ENCODE results near the gene AKNA. TPM values are rescaled to one million over a fixed set of nuclear protein-coding genes. Genes with fewer than 3 reads are reported as not detected.
A peak's percentile ranks its signal among the peaks of the same experiment; 100 is the strongest.

Gene AKNA
- total RNA-seq, 1 donor from 2014 or later: 14.0 TPM

- no peaks in the 10 kb centered on the region for H3K9me3 Mint-ChIP-seq
- H3K36me3 Mint-ChIP-seq: no peaks in the 10 kb centered on the region
- no peak overlapping the region for H3K27ac Mint-ChIP-seq
- H3K27me3 Mint-ChIP-seq: no peaks in the 10 kb centered on the region
- no peak overlapping the region for H3K4me3 Mint-ChIP-seq
- peaks cover 4% of the 10 kb centered on the region for H3K4me1 Mint-ChIP-seq (ENCODE audit: unreplicated experiment)
- no peak for DNase-seq (ENCODE audit: extremely low spot score, unreplicated experiment)
- no peak for TF ChIP-seq CTCF (conservative IDR thresholded peaks at IDR 0.05)
Observed at GRCh38 chr9:114307899-114308267, 79.9 kb downstream of the AKNA start.

GRCh38 chr9:114304416-114305188, 83.2 kb downstream of the AKNA start:
- no peaks in the 10 kb centered on the region for H3K36me3 Mint-ChIP-seq
- no peak for TF ChIP-seq CTCF (conservative IDR thresholded peaks at IDR 0.05)
- DNase-seq (ENCODE audit: extremely low spot score, unreplicated experiment): peak; percentile 57
- H3K4me1 Mint-ChIP-seq (ENCODE audit: unreplicated experiment): peaks cover 4% of the 10 kb centered on the region
- no peak overlapping the region for H3K4me3 Mint-ChIP-seq
- no peak overlapping the region for H3K27ac Mint-ChIP-seq
- no peaks in the 10 kb centered on the region for H3K27me3 Mint-ChIP-seq
- no peaks in the 10 kb centered on the region for H3K9me3 Mint-ChIP-seq

- Mint-ChIP-seq H3K4me3 (no peak overlapping the region), H3K36me3 (no peaks in the 10 kb centered on the region), H3K9me3 (no peaks in the 10 kb centered on the region), H3K27me3 (no peaks in the 10 kb centered on the region), H3K27ac (no peak overlapping the region), H3K4me1 (ENCODE audit: unreplicated experiment) (peaks cover 4% of the 10 kb centered on the region)
- no peak for TF ChIP-seq CTCF (conservative IDR thresholded peaks at IDR 0.05)
- DNase-seq (ENCODE audit: extremely low spot score, unreplicated experiment): no peak
Observed at GRCh38 chr9:114303977-114304376, 83.8 kb downstream of the AKNA start.

GRCh38 chr9:114303571-114303970, 84.2 kb downstream of the AKNA start:
- Mint-ChIP-seq H3K27ac (no peak overlapping the region), H3K9me3 (no peaks in the 10 kb centered on the region), H3K4me1 (ENCODE audit: unreplicated experiment) (peaks cover 4% of the 10 kb centered on the region), H3K27me3 (no peaks in the 10 kb centered on the region), H3K4me3 (no peak overlapping the region), H3K36me3 (no peaks in the 10 kb centered on the region)
- TF ChIP-seq CTCF (conservative IDR thresholded peaks at IDR 0.05): no peak
- DNase-seq (ENCODE audit: extremely low spot score, unreplicated experiment): peak; percentile 34

GRCh38 chr9:114302727-114303126, 85.1 kb downstream of the AKNA start:
- H3K9me3 Mint-ChIP-seq: no peaks in the 10 kb centered on the region
- H3K4me1 Mint-ChIP-seq (ENCODE audit: unreplicated experiment): peaks cover 4% of the 10 kb centered on the region
- no peaks in the 10 kb centered on the region for H3K36me3 Mint-ChIP-seq
- H3K27ac Mint-ChIP-seq: no peak overlapping the region
- peak; percentile 37 for DNase-seq (ENCODE audit: extremely low spot score, unreplicated experiment)
- no peak for TF ChIP-seq CTCF (conservative IDR thresholded peaks at IDR 0.05)
- no peak overlapping the region for H3K4me3 Mint-ChIP-seq
- H3K27me3 Mint-ChIP-seq: no peaks in the 10 kb centered on the region

Data from type B pancreatic cell (in vitro differentiated cells).